A204.1 (cell line): Measurements from ENCODE around the gene CAPN3.
"Not testable (repeated sequence)": the region's sequence is repeated elsewhere in the genome, so short reads cannot be mapped to it uniquely, and the experiment has no call there.

Source experiments
- FAIRE-seq: peaks from 2 replicates; lab custom pipeline; 2012; peaks lifted over from hg19 to GRCh38; lab: Jason Lieb, UNC

The CAPN3 gene

DNA sequence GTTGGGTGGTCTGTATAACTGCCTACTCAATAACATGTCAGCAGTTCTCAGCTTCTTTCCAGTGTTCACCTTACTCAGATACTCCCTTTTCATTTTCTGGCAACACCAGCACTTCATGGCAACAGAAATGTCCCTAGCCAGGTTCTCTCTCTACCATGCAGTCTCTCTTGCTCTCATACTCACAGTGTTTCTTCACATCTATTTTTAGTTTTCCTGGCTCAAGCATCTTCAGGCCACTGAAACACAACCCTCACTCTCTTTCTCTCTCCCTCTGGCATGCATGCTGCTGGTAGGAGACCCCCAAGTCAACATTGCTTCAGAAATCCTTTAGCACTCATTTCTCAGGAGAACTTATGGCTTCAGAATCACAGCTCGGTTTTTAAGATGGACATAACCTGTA, at the start of gene CAPN3:
Gene CAPN3, plus strand, starts transcription at position 253 of the 400 bp plus-strand sequence. CDS start 305 bp downstream, outside the sequence.
- FAIRE-seq: no peak

GRCh38 chr15:42313463-42313862, 45.8 kb upstream of the CAPN3 start:
- no peak for FAIRE-seq

DNA sequence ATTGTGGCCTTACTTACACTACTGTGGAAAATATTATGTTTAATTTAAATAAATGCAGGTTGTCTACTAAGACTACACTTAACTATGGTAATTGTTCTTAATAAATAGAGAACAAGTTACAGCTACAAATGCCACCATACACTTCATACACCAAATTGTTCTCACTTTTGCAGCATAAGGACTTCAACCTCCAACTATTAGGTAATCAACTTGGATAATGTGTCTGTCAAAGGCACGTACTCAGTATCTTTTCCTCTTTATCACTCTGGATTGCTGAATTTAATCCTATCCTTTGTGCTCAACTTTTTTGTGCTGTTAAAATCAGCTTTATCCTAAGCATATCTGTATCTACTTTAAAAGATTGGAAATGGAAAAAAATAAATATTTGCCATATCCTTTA, 44.5 kb upstream of the CAPN3 start:
- FAIRE-seq: no peak

- FAIRE-seq: no peak
Observed at GRCh38 chr15:42315521-42315920, 43.8 kb upstream of the CAPN3 start.

DNA sequence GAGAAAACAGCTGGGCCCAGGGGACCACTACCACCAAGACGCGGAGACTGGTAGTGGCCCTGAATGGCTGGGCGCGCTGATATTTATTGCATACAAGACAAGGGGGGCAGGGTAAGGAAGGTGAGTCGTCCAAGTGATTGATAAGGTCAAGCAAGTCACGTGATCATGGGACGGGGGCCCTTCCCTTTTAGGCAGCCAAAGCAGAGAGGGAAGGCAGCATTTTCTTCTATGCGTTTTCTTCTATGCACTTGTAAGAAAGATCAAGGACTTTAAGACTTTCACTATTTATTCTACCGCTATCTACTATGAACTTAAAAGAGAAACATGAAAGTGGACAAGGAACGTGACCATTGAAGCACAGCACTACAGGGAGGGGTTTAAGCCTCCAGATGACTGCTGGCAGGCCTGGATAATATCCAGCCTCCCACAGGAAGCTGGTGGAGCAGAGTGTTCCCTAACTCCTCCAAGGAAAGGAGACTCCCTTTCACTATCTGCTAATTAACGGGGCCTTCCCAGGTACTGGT, 43.0 kb upstream of the CAPN3 start:
- FAIRE-seq: not testable (repeated sequence)

GRCh38 chr15:42319206-42319605, 40.1 kb upstream of the CAPN3 start:
- FAIRE-seq: no peak

DNA sequence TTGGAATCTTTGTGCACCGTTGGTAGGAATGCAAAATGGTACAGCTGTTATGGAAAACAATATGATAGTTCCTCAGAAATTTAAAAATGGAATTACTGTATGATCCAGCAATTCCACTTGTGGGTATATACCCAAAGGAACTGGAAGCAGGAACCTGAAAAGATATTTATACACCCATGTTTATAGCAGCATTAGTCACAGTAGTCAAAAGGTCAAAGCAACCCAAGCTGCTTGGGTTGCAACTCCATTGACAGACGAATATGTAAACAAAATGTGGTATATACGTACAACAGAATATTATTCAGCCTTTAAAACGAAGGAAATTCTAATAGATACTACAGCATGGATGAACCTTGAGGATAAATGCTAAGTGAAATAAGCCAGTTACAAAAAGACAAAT, 35.0 kb upstream of the CAPN3 start:
- FAIRE-seq: no peak

DNA sequence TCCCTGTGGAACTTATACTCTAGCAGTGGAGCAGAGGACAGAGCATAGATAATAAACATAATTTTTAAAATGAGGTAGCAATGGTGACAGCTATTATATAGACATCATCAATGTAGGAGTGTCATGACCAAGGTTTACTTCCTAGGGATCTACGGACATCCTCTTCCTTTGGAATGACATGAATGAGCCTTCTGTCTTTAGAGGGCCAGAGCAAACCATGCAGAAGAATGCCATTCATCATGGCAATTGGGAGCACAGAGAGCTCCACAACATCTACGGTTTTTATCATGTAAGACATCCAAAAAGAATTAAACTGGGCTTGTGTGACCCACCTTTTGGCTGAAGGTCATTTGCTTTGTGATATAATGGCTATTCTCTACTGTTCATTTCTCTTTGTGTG, 30.1 kb upstream of the CAPN3 start:
- FAIRE-seq: no peak

- no peak for FAIRE-seq
Observed at GRCh38 chr15:42329992-42330391, 29.3 kb upstream of the CAPN3 start.

DNA sequence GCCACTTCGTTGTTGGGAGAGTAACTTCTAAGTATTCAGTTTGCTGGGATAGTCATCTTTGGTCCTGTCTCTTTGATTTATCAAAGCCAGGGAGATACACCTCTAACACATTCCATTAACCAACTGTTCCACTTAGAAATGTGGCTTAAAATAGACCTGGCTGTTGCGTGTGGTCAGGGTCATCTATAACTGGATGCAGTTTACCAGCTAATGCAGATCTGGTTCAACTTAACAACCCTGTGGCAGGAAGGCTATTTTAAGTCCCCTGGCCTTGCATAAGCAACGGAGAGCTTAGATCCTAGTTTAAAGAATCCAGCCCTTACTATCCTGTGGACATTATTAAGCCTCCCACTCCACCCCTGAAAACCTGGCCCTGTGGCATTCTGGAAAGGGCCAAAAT, 28.1 kb upstream of the CAPN3 start:
- no peak for FAIRE-seq

DNA sequence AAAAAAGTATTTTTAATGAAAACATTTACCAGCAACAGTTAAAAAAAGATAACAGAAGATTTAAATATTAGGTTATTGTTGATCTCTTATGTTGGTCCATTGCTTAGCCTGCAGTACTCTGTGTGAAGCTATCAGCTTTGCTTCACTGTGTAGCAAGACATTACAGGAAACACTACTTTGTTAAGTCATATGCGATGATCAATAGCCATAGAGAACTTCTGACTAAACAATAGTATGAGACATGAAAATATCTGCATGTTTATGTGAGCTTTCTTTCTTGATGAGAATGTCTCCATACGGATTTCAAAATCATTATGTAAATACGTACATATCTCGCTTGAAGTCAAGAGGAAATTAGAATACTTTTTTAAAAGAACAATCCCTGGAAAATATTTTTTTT, 27.0 kb upstream of the CAPN3 start:
- FAIRE-seq: no peak

- no peak for FAIRE-seq
Observed at GRCh38 chr15:42335074-42335473, 24.2 kb upstream of the CAPN3 start.

GRCh38 chr15:42336650-42337049, 22.7 kb upstream of the CAPN3 start:
- FAIRE-seq: not testable (repeated sequence)

DNA sequence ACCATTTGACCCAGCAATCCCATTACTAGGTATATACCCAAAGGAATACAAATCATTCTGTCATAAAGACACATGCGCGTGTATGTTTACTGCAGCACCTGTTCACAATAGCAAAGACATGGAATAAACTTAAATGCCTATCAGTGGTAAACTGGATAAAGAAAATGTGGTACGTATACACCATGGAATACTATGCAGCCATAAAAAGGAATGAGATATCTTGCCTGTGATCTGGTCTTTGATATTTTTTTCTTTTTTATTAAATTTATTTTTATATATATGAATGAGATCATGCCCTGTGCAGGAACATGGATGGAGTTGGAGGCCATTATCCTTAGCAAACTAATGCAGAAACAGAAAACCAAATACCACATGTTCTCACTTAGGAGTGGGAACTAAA, 22.2 kb upstream of the CAPN3 start:
- not testable (repeated sequence) for FAIRE-seq

- FAIRE-seq: no peak
Observed at GRCh38 chr15:42338500-42338899, 20.8 kb upstream of the CAPN3 start.

GRCh38 chr15:42343596-42344232, 15.6 kb upstream of the CAPN3 start:
- FAIRE-seq: no peak

- FAIRE-seq: no peak
Observed at GRCh38 chr15:42344763-42345162, 14.5 kb upstream of the CAPN3 start.

- no peak for FAIRE-seq
Observed at GRCh38 chr15:42345504-42345903, 13.8 kb upstream of the CAPN3 start.

GRCh38 chr15:42348083-42348482, 11.2 kb upstream of the CAPN3 start:
- FAIRE-seq: no peak

DNA sequence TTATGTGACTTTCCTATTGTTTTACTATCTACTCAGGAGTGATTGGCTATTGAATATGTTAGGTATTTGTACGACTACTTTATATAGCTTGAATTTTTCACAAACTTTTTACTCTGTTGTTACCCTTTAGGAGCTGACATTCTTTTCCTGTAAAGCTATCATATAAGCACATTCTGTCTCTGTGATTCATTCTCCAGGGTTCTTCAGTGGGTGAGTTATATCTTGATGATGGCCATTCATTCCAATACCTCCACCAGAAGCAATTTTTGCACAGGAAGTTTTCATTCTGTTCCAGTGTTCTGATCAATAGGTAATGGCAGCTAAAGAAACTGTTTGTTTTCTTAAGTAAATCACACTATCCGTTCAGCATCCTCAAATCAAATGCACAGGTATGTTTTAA, 10.1 kb upstream of the CAPN3 start:
- no peak for FAIRE-seq

- no peak for FAIRE-seq
Observed at GRCh38 chr15:42352401-42352800, 6.9 kb upstream of the CAPN3 start.

GRCh38 chr15:42353061-42353460, 6.2 kb upstream of the CAPN3 start:
- FAIRE-seq: no peak

GRCh38 chr15:42354824-42355223, 4.5 kb upstream of the CAPN3 start:
- FAIRE-seq: no peak

DNA sequence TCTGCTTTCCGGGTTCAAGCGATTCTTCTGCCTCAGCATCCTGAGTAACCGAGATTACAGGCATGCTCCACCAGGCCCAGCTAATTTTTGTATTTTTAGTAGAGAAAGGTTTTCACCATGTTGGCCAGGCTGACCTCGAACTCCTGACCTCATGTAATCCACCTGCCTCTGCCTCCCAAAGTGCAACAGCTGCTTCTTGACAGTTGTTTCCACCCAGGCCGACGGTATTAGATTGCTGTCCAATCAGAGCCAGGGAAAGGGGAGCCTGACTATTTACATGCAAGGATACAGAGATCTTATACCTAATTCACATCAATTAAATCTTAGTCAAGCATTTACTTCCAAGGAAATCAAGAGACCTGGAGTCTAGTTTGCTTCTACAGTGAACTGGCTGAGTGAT, 4.0 kb upstream of the CAPN3 start:
- no peak for FAIRE-seq

DNA sequence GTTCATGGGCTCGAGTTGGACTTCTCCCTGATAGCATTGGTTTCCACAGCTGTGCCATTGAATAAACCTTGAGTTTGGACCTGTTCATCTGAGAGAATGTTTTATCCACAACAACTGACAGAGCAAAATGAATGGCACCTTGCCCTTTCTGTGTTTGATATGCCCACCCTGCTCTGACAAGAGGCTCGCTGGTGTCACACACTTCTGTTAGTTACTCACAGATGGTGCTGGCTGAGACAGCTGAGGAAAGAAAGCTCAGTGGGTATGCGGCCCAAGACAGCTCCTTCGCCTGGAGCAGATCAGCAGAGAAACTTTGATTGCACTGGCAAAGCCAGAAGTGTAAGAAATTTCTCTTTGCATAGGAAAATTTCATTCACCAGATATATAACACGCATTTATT, 2.5 kb upstream of the CAPN3 start:
- FAIRE-seq: no peak
